GM18505 (cell line): ENCODE results near the gene TEK.

Experiments used
- ATAC-seq: cut with Tn5 transposase; IDR thresholded peaks from one replicate; pipeline ENCODE4 v1.9.1; 2021; ENCODE audit not compliant: unreplicated experiment
- POLR2A ChIP-seq: IDR thresholded peaks from 4 replicates; pipeline ENCODE4 v1.6.1; 2011; ENCODE audit warnings: borderline replicate concordance; ENCODE audit not compliant: insufficient read depth, insufficient read length; ENCODE audit errors: extremely low read depth

Gene TEK

GRCh38 chr9:27142299-27142930, 33.4 kb downstream of the TEK start:
- no peak for TF ChIP-seq POLR2A
- ATAC-seq: no peak

GRCh38 chr9:27145143-27145542, 36.1 kb downstream of the TEK start:
- ATAC-seq: no peak
- no peak for TF ChIP-seq POLR2A

- ATAC-seq: no peak
- no peak for TF ChIP-seq POLR2A
Observed at GRCh38 chr9:27149651-27150050, 40.6 kb downstream of the TEK start.

DNA sequence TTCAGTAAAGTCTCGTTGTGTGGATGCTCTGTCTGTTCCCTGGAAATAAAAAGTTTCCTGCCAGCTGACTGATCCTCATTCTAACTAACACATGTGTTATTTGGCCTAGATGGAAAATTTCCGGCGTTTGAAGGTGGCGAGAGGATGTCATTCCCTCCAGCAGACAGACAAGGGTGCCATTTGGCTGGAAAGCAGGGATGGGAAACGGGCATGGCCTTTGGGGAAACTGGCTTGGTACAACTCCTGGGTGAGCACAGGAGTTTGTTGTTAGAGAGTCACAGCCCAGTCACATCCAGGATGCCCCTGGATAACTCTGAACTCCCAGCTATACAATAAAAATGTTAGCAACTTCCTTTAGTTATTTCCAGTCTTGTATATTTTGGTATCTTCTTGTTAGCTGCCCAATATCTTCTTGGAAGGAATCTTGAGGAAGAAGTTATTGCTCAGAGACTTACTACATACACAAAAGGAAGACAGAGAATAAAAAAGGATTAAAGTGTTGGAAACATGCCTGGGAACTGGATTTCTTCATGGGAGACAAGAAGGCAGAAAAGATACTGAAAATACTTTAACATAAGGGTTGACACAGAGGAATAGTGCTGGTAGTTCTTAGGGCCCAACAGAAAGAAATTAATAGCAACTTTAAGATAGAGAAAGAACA, 41.9 kb downstream of the TEK start:
- no peak for ATAC-seq
- TF ChIP-seq POLR2A: no peak

GRCh38 chr9:27151693-27152404, 42.8 kb downstream of the TEK start:
- no peak for TF ChIP-seq POLR2A
- no peak for ATAC-seq

DNA sequence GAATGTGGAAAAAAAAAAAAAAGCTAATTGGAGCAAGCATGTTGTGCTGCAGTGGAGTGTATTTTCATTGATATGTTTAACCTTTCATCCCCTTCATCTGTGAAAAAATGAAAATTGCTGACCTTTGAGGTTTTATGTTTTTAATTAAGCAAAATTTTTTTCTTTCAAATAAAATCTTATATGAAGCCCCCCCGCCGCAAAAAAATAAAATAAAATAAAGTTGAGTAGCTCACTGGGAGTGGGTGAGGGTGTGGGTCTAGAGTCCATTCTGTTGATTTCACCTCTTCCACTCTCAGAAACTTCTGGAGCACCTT, 43.3 kb downstream of the TEK start:
- no peak for TF ChIP-seq POLR2A
- ATAC-seq: no peak

GRCh38 chr9:27154908-27155307, 45.9 kb downstream of the TEK start:
- no peak for ATAC-seq
- TF ChIP-seq POLR2A: no peak

GRCh38 chr9:27157097-27157496, 48.1 kb downstream of the TEK start:
- ATAC-seq: no peak

GRCh38 chr9:27157736-27158135, 48.7 kb downstream of the TEK start:
- no peak for TF ChIP-seq POLR2A
- no peak for ATAC-seq

More at GRCh38 chr9:27157097-27157496, 48.1 kb downstream of the TEK start:
- no peak for TF ChIP-seq POLR2A

DNA sequence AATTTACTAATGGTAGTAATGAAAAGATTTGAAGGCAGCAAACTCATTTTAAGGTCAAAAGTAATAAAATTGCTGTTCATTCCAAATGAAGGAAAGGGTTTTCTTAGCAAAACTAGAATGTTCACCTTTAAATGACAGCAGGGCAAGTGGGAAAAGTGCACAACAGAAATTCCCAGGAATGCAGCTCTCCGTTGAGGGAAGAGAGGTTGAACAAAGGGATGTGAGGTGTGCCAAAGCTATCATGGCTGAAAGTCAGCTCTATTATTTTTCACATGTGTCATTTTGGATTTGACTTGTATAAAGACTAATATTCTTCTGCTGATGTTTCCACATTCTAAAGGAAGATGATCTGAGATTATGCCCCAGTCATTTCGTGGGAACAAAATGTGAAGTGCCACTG, 51.6 kb downstream of the TEK start:
- no peak for ATAC-seq
- no peak for TF ChIP-seq POLR2A

GRCh38 chr9:27162045-27162444, 53.0 kb downstream of the TEK start:
- ATAC-seq: no peak
- no peak for TF ChIP-seq POLR2A

DNA sequence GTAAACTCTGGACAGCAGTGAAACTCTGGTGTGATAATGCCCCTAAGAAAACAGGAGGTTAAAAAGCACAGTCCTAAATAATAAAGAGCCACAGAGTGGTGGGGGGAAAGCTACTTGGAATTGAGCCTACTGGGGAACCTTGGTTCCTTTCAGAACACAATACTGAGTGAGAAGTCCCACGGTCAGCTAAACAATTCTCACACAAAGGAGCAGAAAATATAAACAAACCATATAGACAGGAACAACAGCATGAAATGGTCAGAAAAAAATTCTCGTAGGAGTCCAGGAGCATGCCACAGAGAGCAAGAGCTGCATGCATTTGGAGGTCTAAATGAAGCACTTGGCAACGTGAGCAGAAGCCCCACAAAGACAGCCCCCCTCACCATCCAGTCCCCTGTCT, 56.0 kb downstream of the TEK start:
- ATAC-seq: no peak
- no peak for TF ChIP-seq POLR2A

GRCh38 chr9:27165670-27166069, 56.6 kb downstream of the TEK start:
- no peak for TF ChIP-seq POLR2A
- no peak for ATAC-seq

GRCh38 chr9:27168496-27168895, 59.5 kb downstream of the TEK start:
- TF ChIP-seq POLR2A: no peak
- ATAC-seq: no peak
